ENCODE measurements around the gene ARHGAP44.
"Not testable (repeated sequence)": the region's sequence is repeated elsewhere in the genome, so short reads cannot be mapped to it uniquely, and the experiment has no call there.

ARHGAP44 gene

DNA sequence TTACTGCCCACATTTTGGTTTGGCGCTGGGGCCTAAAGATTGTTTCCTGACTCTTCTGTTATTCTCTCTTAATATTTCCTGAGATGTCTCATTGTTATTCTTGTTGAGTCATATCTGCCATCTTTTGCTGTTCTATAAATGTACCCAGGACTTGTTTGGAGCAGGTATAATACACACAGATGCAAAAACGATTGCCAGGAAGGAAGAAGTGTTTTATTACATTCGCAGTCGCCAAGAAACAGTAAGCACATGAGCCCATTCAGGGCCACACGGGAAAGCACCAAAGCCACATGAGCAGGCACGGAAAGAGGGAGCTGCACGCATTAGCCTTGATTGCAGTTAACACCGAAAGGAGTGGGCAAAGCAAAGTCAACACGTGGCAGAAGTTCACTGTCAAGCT, 70.2 kb downstream of the ARHGAP44 start:
- Histone ChIP-seq H3K27ac (no peak overlapping the region), H3K27me3 (ENCODE audit: insufficient read depth, low read depth, severe bottlenecking) (no peaks in the 10 kb centered on the region), H3K9me3 (ENCODE audit: severe bottlenecking) (no peaks in the 10 kb centered on the region), H3K36me3 (no peaks in the 10 kb centered on the region), H3K4me3 (ENCODE audit: low read depth, low read length) (no peak overlapping the region)
- TF ChIP-seq, protein P1, sequence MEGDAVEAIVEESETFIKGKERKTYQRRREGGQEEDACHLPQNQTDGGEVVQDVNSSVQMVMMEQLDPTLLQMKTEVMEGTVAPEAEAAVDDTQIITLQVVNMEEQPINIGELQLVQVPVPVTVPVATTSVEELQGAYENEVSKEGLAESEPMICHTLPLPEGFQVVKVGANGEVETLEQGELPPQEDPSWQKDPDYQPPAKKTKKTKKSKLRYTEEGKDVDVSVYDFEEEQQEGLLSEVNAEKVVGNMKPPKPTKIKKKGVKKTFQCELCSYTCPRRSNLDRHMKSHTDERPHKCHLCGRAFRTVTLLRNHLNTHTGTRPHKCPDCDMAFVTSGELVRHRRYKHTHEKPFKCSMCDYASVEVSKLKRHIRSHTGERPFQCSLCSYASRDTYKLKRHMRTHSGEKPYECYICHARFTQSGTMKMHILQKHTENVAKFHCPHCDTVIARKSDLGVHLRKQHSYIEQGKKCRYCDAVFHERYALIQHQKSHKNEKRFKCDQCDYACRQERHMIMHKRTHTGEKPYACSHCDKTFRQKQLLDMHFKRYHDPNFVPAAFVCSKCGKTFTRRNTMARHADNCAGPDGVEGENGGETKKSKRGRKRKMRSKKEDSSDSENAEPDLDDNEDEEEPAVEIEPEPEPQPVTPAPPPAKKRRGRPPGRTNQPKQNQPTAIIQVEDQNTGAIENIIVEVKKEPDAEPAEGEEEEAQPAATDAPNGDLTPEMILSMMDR (IDR thresholded peaks at IDR 0.05; ENCODE audit: low read depth, low read length), result no peak
- no peak for DNase-seq

DNA sequence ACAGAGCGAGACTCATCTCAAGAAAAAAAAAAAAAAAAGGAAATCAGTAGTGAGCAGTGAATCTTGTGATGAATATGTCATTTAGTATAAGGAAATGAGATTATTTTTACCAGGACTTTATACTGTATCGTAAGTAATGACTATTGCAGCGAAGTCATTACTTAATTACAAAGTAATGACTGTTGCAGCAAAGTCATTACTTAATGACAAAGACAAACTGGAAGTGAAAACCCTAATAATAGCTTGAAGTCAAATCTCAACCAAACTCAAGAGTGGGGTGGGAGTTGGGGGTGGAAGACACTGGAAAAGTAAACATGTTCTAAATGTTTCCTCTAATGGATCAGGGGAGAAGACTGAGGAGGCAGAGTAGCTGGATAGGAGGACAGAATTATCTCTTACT, 76.5 kb downstream of the ARHGAP44 start:
- Histone ChIP-seq H3K9me3 (ENCODE audit: severe bottlenecking) (no peaks in the 10 kb centered on the region), H3K4me3 (ENCODE audit: low read depth, low read length) (no peak overlapping the region), H3K27ac (no peak overlapping the region), H3K27me3 (ENCODE audit: insufficient read depth, low read depth, severe bottlenecking) (no peaks in the 10 kb centered on the region), H3K36me3 (no peaks in the 10 kb centered on the region; the same call in 1 of the 2 replicates)
- TF ChIP-seq, protein P1 (IDR thresholded peaks at IDR 0.05; ENCODE audit: low read depth, low read length), result no peak
- DNase-seq, result no peak

DNA sequence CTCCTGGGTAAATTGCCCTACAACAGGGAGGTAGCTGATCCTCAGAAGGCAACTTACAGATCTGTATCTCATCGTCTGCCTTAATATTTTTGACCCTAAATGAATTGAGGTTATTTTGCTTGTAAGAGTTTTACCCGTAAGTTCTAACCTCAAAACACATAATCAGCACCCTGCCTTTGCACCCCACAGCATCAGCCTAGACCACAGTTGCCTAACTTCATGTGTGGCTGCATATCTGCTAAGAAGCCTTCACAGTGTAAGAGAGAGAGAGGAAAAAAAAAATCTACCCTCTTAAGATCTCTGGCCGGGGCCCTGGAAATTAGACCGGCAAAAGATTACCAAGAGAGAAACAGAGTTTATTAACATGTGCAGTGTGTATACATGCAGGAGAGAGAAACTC, 76.9 kb downstream of the ARHGAP44 start:
- Histone ChIP-seq H3K9me3 (ENCODE audit: severe bottlenecking) (no peaks in the 10 kb centered on the region), H3K4me3 (ENCODE audit: low read depth, low read length) (no peak overlapping the region), H3K36me3 (no peaks in the 10 kb centered on the region; the same call in 1 of the 2 replicates), H3K27ac (no peak overlapping the region), H3K27me3 (ENCODE audit: insufficient read depth, low read depth, severe bottlenecking) (no peaks in the 10 kb centered on the region)
- DNase-seq, result no peak
- TF ChIP-seq, protein P1 (IDR thresholded peaks at IDR 0.05; ENCODE audit: low read depth, low read length), result no peak

DNA sequence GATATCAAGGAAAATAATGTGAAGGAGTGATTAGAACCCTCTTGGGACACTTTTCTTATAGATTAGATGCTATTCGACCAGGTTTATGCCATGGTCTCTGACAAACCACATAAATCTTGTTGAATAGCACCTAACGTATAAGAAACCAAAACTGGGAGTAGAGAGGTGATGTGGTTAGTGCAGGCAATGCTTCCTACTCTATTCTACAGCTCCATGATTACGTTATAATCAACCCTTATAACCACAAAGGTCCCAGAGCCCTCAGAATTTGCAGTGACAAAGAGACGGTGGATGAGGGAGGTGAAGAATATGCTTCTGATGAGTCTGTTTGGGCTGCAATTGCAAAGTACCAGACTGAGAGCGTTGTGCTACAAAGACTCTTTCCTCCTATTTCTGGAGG, 78.4 kb downstream of the ARHGAP44 start:
- no peak for DNase-seq
- H3K27ac ChIP-seq, result no peak overlapping the region
- H3K4me3 ChIP-seq (ENCODE audit: low read depth, low read length), result no peak overlapping the region
- no peaks in the 10 kb centered on the region for H3K9me3 ChIP-seq (ENCODE audit: severe bottlenecking)
- TF ChIP-seq, protein P1 (IDR thresholded peaks at IDR 0.05; ENCODE audit: low read depth, low read length), result no peak
- H3K27me3 ChIP-seq (ENCODE audit: insufficient read depth, low read depth, severe bottlenecking), result no peaks in the 10 kb centered on the region
- H3K36me3 ChIP-seq, result no peaks in the 10 kb centered on the region; the same call in 1 of the 2 replicates

DNA sequence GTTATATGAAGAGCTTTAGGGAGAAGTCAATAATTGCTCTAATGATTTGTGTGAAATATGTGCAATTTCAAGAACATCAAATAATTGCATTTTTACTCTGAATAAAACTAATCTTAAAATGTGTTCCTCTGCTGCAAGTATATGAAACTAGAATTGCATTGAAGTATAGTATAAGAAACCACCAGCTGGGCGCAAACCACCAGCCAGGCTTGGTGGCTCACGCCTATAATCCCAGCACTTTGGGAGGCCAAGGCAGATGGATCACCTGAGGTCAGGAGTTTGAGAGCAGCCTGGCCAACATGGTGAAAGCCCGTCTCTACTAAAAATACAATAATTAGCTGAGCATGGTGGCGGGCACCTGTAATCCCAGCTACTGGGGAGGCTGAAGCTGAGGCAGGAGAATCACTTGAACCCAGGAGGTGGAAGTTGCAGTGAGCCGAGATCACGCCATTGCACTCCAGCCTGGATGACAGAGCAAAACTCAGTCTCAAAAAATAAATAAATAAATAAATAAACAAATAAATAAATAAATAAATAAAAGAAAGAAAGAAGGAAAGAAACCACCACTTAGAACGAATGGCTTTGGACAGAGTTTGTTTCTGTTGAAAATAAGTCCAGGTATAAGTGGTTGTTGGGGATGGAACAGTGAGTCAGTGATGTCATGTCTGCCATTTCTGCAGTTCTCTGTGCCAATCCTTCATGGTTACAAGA, 84.3 kb downstream of the ARHGAP44 start:
- H3K27me3 ChIP-seq (ENCODE audit: insufficient read depth, low read depth, severe bottlenecking); H3K27ac ChIP-seq; DNase-seq; H3K4me3 ChIP-seq (ENCODE audit: low read depth, low read length); H3K36me3 ChIP-seq; H3K9me3 ChIP-seq (ENCODE audit: severe bottlenecking): not testable (repeated sequence)

DNA sequence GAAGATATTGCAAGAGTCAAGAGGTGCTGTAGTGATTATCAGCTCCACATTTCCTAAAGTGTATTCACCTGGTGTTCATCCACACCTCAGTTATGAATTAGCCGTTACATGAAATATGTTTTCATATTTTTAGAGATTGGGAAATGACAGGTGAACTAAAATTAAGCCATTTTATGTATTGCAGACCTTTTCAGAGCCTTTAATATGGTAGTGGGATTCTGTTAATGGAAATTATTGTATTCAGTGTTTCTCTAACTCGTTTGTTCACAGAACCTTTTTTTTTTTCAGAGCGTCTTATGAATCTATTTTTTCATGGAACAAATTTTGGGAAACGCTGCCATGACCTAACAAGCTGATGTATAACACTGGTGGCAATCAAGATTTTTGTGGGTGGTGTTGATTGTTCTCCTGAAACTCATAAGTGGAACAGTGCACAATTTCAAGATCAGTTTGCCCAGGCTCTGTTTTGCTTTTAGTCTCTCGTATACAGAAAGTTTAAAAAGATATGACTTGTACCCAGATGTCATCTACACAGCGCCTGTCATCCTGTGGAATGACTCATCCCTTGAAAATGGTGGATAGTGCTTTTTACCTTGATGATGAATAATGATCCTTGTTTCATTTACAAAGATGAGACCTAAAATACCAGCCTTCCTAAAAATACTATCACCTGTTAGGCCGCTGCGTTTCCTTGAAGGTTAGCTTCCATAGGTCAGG, 88.8 kb downstream of the ARHGAP44 start:
- no peaks in the 10 kb centered on the region for H3K27me3 ChIP-seq (ENCODE audit: insufficient read depth, low read depth, severe bottlenecking)
- H3K27ac ChIP-seq, result no peak overlapping the region
- TF ChIP-seq, protein P1 (IDR thresholded peaks at IDR 0.05; ENCODE audit: low read depth, low read length), result no peak
- no peaks in the 10 kb centered on the region for H3K9me3 ChIP-seq (ENCODE audit: severe bottlenecking)
- no peak overlapping the region for H3K4me3 ChIP-seq (ENCODE audit: low read depth, low read length)
- DNase-seq, result no peak
- no peaks in the 10 kb centered on the region for H3K36me3 ChIP-seq

DNA sequence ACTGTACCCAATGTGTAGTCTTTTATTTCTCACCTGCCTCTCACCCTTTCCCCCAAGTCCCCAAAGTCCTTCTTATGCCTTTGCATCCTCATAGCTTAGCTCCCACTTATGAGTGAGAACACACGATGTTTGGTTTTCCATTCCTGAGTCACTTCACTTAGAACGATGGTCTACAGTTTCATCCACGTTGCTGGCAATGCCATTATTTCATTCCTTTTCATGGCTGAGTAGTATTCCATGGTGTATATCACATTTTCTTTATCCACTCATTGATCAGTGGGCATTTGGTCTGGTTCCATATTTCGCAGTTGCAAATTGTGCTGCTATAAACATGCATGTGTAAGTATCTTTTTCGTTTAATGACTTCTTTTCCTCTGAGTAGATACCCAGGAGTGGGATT, 89.8 kb downstream of the ARHGAP44 start:
- not testable (repeated sequence) for H3K27me3 ChIP-seq (ENCODE audit: insufficient read depth, low read depth, severe bottlenecking); H3K4me3 ChIP-seq (ENCODE audit: low read depth, low read length); DNase-seq; H3K27ac ChIP-seq; H3K9me3 ChIP-seq (ENCODE audit: severe bottlenecking); H3K36me3 ChIP-seq

Measured in WERI-Rb-1 (cell line).